Tibial artery (tissue), 4 donors: ENCODE data around the gene SGCA.

Experiments
- DNase-seq, 2 donors: peaks; one replicate each; pipeline ENCODE4 v3.0.0-alpha.2; 2019
- H3K27ac ChIP-seq, 2 donors: fragments of 200-600 bp; sonication (generic) in 1 of 2; 1 replicate in 1 of 2; 2 replicates in 1 of 2; pipeline ENCODE4 v1.5.1; 2018 to 2019; ENCODE audit warnings: mild to moderate bottlenecking in 1 of 2
- H3K27me3 ChIP-seq, 2 donors: fragments of 200-600 bp; sonication (generic) in 1 of 2; one replicate each; pipeline versions ENCODE4 v1.5.1 to v1.6.0; 2016 to 2019
- H3K36me3 ChIP-seq, 3 donors: fragments of 200-600 bp; sonication (generic) in 2 of 3; one replicate each; pipeline ENCODE4 v1.5.1; 2016 to 2019; ENCODE audit warnings: mild to moderate bottlenecking in 2 of 3
- H3K4me1 ChIP-seq, 4 donors: fragments of 200-600 bp; sonication (generic) in 2 of 4; 1 replicate in 3 of 4; 2 replicates in 1 of 4; pipeline ENCODE4 v1.5.1; 2016 to 2019
- H3K4me3 ChIP-seq, 2 donors: fragments of 200-600 bp; sonication (generic) in 1 of 2; 1 replicate in 1 of 2; 2 replicates in 1 of 2; pipeline ENCODE4 v1.5.1; 2018 to 2019; ENCODE audit warnings: mild to moderate bottlenecking in 2 of 2
- H3K9me3 ChIP-seq, 3 donors: fragments of 200-600 bp; sonication (generic) in 1 of 3; one replicate each; pipeline ENCODE4 v1.5.1; 2016 to 2019
- CTCF ChIP-seq, 2 experiments: fragments of 200-600 bp in 1 of 2; fragments of 450-650 bp in 1 of 2; IDR thresholded peaks; one replicate each; pipeline ENCODE4 v1.5.1; 2017 to 2019; ENCODE audit warnings: antibody characterized with exemption in 2 of 2, mild to moderate bottlenecking in 1 of 2, moderate library complexity in 1 of 2
- intact Hi-C: fragments of 100-400 bp; cut with DNase I; formaldehyde crosslinking; loops from one replicate; pipeline ENCODE4 v1.15.0; 2023; ENCODE audit warnings: low total_unique reads

The SGCA gene

GRCh38 chr17:50132104-50132794 is 33.6 kb upstream of the SGCA start:
- intact Hi-C loops, result no loop called here
- Histone ChIP-seq H3K9me3 (no peaks in the 10 kb centered on the region), H3K4me1 (peaks cover 0 to 56% (median 49%) of the 10 kb centered on the region in 4 donors), H3K27ac (peak overlapping the region; percentile 78 to 87), H3K4me3 (no peak overlapping the region), H3K27me3 (peaks cover 0 to 4% of the 10 kb centered on the region in 2 donors), H3K36me3 (peaks cover 0 to 32% (median 28%) of the 10 kb centered on the region in 3 donors)
- DNase-seq, result no peak
- TF ChIP-seq CTCF (IDR thresholded peaks at IDR 0.05), result no peak

GRCh38 chr17:50133028-50133768 is 32.6 kb upstream of the SGCA start:
- H3K4me3 ChIP-seq, result no peak overlapping the region

GRCh38 chr17:50133769-50134099 is 32.1 kb upstream of the SGCA start:
- intact Hi-C loops, result no loop called here
- peaks cover 14 to 47% (median 42%) of the 10 kb centered on the region in 3 donors for H3K36me3 ChIP-seq
- peak overlapping the region; percentile 78 to 87 for H3K27ac ChIP-seq
- no peak for TF ChIP-seq CTCF (IDR thresholded peaks at IDR 0.05)
- peak in 1 of 2 donors; percentile 77 for DNase-seq
- H3K4me1 ChIP-seq, result peaks cover 0 to 52% (median 47%) of the 10 kb centered on the region in 4 donors
- H3K9me3 ChIP-seq, result no peaks in the 10 kb centered on the region
- H3K4me3 ChIP-seq, result no peak overlapping the region
- H3K27me3 ChIP-seq, result peaks cover 0 to 4% of the 10 kb centered on the region in 2 donors

More at GRCh38 chr17:50133028-50133768, 32.6 kb upstream of the SGCA start:
- peak; percentile 58 to 91 for DNase-seq
- intact Hi-C loops, result no loop called here
- Histone ChIP-seq H3K9me3 (no peaks in the 10 kb centered on the region), H3K27me3 (peaks cover 0 to 4% of the 10 kb centered on the region in 2 donors), H3K4me1 (peaks cover 0 to 56% (median 49%) of the 10 kb centered on the region in 4 donors), H3K27ac (peak overlapping the region; percentile 78 to 87), H3K36me3 (peaks cover 9 to 42% (median 37%) of the 10 kb centered on the region in 3 donors)
- no peak for TF ChIP-seq CTCF (IDR thresholded peaks at IDR 0.05)

- Histone ChIP-seq H3K36me3 (peaks cover 22 to 54% (median 50%) of the 10 kb centered on the region in 3 donors), H3K27me3 (peaks cover 0 to under 1% of the 10 kb centered on the region in 2 donors), H3K4me3 (no peak overlapping the region), H3K4me1 (peaks cover 0 to 45% (median 41%) of the 10 kb centered on the region in 4 donors), H3K27ac (peak overlapping the region; percentile 78 to 87), H3K9me3 (no peaks in the 10 kb centered on the region)
- intact Hi-C loops, result no loop called here
- peak in 1 of 2 donors; percentile 68 for DNase-seq
- TF ChIP-seq CTCF (IDR thresholded peaks at IDR 0.05), result no peak
Measured at GRCh38 chr17:50134206-50135110, 31.3 kb upstream of the SGCA start.
